Measurements from ENCODE around the gene PRKAA1. TPM values are rescaled to one million over a fixed set of nuclear protein-coding genes. Genes with fewer than 3 reads are reported as not detected.
A peak's percentile ranks its signal among the peaks of the same experiment; 100 is the strongest.

PRKAA1 gene
- total RNA-seq, 1 donor from 2014 or later: 91.5 TPM

- DNase-seq (ENCODE audit: low spot score): peak; percentile 14
These were observed 16.2 kb downstream of the PRKAA1 start for GRCh38 chr5:40781843-40782409.

GRCh38 chr5:40780858-40781257 lies 17.3 kb downstream of the PRKAA1 start:
- no peak for DNase-seq (ENCODE audit: low spot score)

GRCh38 chr5:40780199-40780598 lies 18.0 kb downstream of the PRKAA1 start:
- DNase-seq (ENCODE audit: low spot score): no peak

- DNase-seq (ENCODE audit: low spot score): no peak
These were observed 18.6 kb downstream of the PRKAA1 start for GRCh38 chr5:40779561-40779960.

- no peak for DNase-seq (ENCODE audit: low spot score)
These were observed 20.0 kb downstream of the PRKAA1 start for GRCh38 chr5:40778133-40778532.

- no peak for DNase-seq (ENCODE audit: low spot score)
These were observed 21.6 kb downstream of the PRKAA1 start for GRCh38 chr5:40776658-40776977.

GRCh38 chr5:40775846-40776657 lies 22.1 kb downstream of the PRKAA1 start:
- DNase-seq (ENCODE audit: low spot score): no peak

GRCh38 chr5:40775085-40775845 lies 22.9 kb downstream of the PRKAA1 start:
- no peak for DNase-seq (ENCODE audit: low spot score)

GRCh38 chr5:40774623-40775022 lies 23.6 kb downstream of the PRKAA1 start:
- no peak for DNase-seq (ENCODE audit: low spot score)

GRCh38 chr5:40770764-40771163 lies 27.4 kb downstream of the PRKAA1 start:
- DNase-seq (ENCODE audit: low spot score): no peak

GRCh38 chr5:40762705-40763104 lies 35.5 kb downstream of the PRKAA1 start:
- no peak for DNase-seq (ENCODE audit: low spot score)

GRCh38 chr5:40757400-40757799 lies 40.8 kb downstream of the PRKAA1 start:
- DNase-seq (ENCODE audit: low spot score): no peak

- peak; percentile 96 for DNase-seq (ENCODE audit: low spot score)
These were observed 42.5 kb downstream of the PRKAA1 start, which contains the start of gene TTC33 for GRCh38 chr5:40755407-40756365. TSS of gene TTC33 (minus strand) at chr5:40755961. CDS start at chr5:40747018, 8,943 bp downstream.

GRCh38 chr5:40755093-40755406 lies 43.1 kb downstream of the PRKAA1 start:
- DNase-seq (ENCODE audit: low spot score): peak; percentile 75

GRCh38 chr5:40754381-40755092 lies 43.6 kb downstream of the PRKAA1 start:
- DNase-seq (ENCODE audit: low spot score): no peak

GRCh38 chr5:40746703-40747102 lies 51.5 kb downstream of the PRKAA1 start:
- DNase-seq (ENCODE audit: low spot score): no peak

- no peak for DNase-seq (ENCODE audit: low spot score)
These were observed 54.4 kb downstream of the PRKAA1 start for GRCh38 chr5:40743771-40744170.

GRCh38 chr5:40738502-40738901 lies 59.7 kb downstream of the PRKAA1 start:
- DNase-seq (ENCODE audit: low spot score): no peak

GRCh38 chr5:40736103-40736875 lies 61.9 kb downstream of the PRKAA1 start:
- no peak for DNase-seq (ENCODE audit: low spot score)

- no peak for DNase-seq (ENCODE audit: low spot score)
These were observed 62.6 kb downstream of the PRKAA1 start for GRCh38 chr5:40735609-40736008.
